Measurements from ENCODE around the gene GPRIN3. TPM values are rescaled to one million over a fixed set of nuclear protein-coding genes. Genes with fewer than 3 reads are reported as not detected.
A peak's percentile ranks its signal among the peaks of the same experiment; 100 is the strongest.

GPRIN3 gene
- total RNA-seq, 2 donors from 2014 or later = 16.6 to 21.1 TPM

- intact Hi-C loops (cut with DNase I, micrococcal nuclease) = no loop called here
- ATAC-seq (peak; percentile 15), DNase-seq (no peak)
These were observed 10.7 kb downstream of the GPRIN3 start for GRCh38 chr4:89296896-89297295.

- no peak for DNase-seq
- intact Hi-C loops (cut with DNase I, micrococcal nuclease) = no loop called here
- ATAC-seq = peak; percentile 75
These were observed 11.2 kb downstream of the GPRIN3 start for GRCh38 chr4:89296399-89296798.

DNA sequence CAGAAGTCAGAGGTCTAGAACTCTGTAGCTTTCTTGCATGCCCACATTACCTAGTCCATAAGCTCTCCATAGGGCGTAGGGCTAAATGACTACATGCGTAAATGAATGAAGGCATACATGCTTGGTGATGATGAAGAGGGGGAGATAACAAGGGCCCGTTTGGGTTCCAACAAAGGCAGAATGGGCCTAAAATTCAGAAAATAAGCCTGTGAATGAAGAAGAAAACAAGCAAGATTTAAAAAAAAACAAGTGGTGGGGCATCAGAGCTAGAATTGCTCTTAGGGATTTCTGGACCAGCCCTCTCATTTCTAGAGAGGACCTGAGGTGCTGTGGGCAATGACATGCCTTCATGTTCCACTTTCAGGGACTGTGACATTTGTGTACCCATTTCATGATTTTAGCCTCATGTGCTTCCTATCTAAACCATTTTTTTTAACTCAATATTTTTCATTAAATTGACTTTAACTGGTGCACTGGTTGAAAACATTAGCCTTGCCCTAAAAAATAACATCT, 12.1 kb downstream of the GPRIN3 start:
- intact Hi-C loops (cut with DNase I, micrococcal nuclease) = no loop called here
- ATAC-seq (no peak), DNase-seq (no peak)

DNA sequence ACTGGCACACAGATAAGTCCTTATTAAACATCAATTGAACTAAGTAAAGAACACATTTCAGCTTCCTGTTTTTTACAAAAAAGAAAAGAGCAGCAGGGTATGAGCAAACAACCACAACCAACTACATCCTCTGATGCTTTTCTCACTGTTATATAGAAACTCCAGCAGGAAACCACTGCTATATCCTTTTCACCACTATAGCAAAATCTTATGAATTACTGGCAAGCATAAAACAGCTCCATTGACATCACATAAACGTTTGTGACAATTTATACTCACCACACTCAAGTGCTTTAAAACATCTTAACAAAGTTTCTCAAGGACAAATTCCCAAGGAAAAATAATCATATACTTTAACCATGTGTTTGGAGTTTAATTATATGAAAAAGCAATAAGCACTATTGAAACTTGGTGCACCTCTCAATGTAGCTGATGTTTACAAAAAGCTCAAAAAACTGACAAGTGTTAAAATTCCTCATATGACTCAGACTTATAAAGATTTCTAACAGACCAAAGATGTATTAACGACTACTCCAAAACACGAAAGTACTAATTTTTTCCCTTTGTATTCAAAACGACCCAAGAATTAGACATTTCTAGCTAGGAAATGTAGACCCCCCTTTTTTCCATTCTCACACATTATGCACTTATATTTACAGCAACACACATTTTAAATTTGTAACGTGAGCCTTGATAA, 12.9 kb downstream of the GPRIN3 start:
- intact Hi-C loops (cut with DNase I, micrococcal nuclease) = no loop called here
- no peak for DNase-seq

DNA sequence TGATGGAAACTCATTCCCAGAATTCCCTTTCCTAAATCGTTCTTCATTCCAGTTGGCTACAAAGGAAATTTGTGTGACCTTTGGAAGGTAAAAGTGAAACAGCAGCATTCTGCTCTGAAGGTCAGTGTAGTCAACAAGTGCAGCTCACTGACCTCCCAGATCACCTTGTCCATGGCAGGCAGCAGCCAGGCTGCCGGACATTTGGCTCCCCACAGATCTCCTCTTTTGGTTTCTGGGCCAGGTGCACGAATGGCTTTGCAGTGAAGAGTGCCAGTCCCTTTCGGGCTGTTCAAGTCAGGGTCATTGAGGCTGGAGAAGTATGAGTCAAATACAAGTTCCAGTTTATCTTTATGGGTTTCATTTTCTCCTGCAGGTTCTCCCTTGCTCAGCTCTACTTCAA, 14.3 kb downstream of the GPRIN3 start:
- no peak for ATAC-seq
- DNase-seq = no peak
- intact Hi-C loops (cut with DNase I, micrococcal nuclease) = no loop called here

More for the DNA sequence above, 12.9 kb downstream of the GPRIN3 start:
- ATAC-seq = no peak

- DNase-seq (no peak), ATAC-seq (no peak)
- intact Hi-C loops (cut with DNase I, micrococcal nuclease) = no loop called here
These were observed 16.7 kb downstream of the GPRIN3 start for GRCh38 chr4:89290727-89291516.

GRCh38 chr4:89289312-89289711, 18.3 kb downstream of the GPRIN3 start:
- intact Hi-C loops (cut with DNase I, micrococcal nuclease) = no loop called here
- ATAC-seq (no peak), DNase-seq (no peak)

DNA sequence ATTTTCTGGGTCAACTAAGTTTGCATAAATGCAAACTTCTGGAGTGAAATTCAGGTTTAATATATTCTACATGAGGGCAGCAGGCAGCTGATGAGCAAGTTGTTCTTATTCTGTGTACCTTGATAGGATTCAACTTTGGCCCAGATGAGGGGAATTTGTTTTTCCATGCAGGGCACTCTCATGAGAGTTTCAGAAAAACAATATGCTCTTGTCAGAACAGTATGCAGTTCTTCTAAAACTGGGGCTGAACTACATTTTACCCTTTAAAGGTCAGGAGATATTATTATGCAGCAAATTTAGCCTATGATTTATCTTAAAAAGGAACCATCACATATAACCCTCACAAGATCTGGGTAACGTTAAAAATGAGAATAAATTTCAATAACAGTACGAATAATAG, 19.2 kb downstream of the GPRIN3 start:
- no peak for DNase-seq
- no peak for ATAC-seq

GRCh38 chr4:89287945-89288344, 19.7 kb downstream of the GPRIN3 start:
- ATAC-seq = no peak
- intact Hi-C loops (cut with DNase I, micrococcal nuclease) = no loop called here
- no peak for DNase-seq

More for the DNA sequence above, 19.2 kb downstream of the GPRIN3 start:
- intact Hi-C loops (cut with DNase I, micrococcal nuclease) = no loop called here

DNA sequence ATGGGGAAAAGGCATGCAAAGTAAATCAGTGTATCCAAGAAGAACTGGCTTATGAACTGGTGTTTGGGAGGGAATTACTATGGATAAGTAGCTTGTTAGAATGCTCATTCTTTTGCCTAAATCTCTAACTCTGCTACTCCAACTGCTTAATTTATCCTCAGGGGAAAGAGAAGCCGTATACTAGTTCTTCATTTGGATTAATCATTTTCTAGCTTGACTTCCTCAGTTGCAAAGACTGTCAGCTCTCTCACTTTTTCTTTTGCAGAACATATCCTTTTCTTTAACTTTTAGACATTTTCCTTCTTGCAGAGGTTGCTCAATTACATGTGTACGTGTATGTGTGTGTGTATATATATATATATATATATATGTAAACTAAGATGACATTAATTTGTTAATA, 21.9 kb downstream of the GPRIN3 start:
- intact Hi-C loops (cut with DNase I, micrococcal nuclease) = no loop called here
- ATAC-seq (no peak), DNase-seq (no peak)

DNA sequence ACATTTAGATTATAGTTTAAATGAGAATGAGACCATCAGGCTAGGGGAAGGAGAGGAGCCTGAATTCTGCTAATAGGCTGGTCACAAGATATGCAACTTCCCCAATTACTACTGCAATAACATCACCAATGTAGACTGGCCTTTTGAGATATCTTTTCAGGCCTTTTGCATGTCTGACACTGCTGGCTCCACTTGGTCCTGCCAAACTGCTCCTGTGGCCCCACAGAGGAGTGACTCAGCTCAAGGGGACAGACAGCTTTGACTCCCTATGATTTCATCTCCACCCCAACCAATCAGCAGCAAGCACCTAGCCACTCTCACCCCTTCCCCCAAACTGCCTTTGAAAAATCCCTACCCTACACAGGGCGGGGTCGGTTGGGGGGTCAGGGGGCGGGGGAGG, 22.8 kb downstream of the GPRIN3 start:
- peak; percentile 10 for ATAC-seq
- DNase-seq = no peak
- intact Hi-C loops (cut with DNase I, micrococcal nuclease) = no loop called here

DNA sequence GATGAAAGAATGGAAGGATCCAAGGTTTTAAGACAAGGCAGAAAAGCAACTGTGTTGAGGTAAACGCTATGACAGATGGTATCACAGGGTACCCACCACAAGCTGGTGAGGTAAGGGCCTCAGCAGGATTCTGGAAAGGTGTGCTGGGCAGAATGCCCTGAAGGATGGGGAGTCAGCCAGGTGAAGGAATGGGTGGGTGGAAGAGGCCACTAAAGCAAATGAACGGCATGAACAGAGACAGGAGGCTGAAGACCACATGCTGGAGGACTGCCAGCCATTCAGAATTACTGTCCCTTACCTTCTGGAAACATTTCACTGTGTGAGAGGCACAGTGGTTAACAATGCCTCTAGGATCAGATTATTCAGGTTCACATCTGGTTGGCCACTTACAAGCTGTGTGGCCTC, 23.6 kb downstream of the GPRIN3 start:
- intact Hi-C loops (cut with DNase I, micrococcal nuclease) = no loop called here
- DNase-seq (no peak), ATAC-seq (peak; percentile 2)

DNA sequence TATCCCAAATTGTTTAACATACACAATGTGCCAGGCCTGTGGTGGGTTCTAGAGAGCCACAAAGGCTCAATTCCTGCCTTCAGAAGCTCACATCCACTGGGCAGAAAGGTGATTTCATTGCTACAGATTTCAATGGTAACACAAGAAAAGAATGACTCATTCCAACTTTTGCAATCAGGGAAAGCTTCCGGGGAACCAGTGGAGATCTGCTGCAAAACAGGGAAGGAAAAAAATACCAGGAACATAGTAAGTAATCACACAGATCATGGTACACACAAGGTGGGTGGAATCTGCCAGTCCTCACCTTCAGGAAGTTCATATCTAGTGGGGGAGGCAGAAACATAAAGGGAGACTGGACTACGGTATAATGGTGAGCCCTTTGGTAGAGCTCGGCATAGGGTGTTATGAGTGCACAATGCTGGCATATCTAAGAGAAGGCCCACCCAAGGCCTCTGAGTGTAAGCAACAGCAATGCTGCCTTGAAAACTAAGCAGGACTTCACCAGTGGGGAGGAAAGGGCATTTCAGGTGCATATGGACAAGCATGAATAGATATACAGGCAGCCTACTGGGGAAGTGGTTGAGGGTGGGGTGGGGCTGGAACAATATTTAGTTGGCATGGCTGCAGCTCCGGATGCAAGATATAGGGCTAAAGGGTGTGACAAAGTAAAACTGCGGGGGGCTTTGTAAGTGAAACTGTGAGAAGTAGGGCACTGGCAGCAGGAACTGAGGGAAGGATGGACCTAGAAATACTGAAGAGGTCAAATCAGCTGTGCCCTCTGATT, 24.2 kb downstream of the GPRIN3 start:
- intact Hi-C loops (cut with DNase I, micrococcal nuclease) = no loop called here
- ATAC-seq (peak; percentile 89), DNase-seq (peak; percentile 49 to 52)

DNA sequence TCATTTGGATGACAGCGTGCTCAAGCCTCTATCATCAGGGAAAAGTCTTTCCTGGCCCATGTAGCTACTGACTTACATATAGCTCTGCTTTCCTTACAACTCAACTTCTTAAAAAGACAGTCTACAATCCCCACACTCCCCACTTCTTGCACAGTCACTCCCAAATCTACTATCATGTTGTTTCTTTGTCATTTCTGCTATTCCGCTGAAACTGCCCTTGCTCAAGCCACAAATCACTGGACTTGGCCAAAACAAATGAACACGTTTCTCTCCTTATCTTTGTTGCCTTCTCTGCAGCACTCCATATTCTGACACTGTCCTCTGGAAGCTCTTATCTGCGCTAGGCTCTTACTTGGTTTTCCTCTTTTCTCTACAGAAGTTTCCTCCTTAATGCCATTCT, 28.2 kb downstream of the GPRIN3 start:
- no peak for DNase-seq
- ATAC-seq = no peak
- intact Hi-C loops (cut with DNase I, micrococcal nuclease) = no loop called here

DNA sequence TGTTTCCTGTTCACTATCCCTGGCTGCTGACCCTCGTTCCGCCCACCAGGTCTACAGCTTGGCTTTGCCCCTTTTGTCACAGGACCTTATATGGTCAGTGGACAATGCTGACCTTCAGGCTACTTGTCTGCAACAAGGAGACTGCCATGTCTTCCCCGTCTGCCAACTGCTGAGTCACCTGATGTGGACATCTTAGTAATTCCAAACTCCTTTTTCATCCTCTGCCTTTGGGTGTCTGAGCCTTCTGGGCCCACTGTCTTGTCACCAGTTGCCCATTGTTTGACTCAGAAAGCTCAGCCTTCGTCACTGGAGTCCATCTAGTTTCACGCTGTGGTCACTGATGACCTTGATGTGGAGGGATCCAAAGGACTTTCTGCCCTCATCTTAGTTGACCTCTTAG, 30.2 kb downstream of the GPRIN3 start:
- intact Hi-C loops (cut with DNase I, micrococcal nuclease) = no loop called here
- no peak for DNase-seq
- ATAC-seq = no peak

DNA sequence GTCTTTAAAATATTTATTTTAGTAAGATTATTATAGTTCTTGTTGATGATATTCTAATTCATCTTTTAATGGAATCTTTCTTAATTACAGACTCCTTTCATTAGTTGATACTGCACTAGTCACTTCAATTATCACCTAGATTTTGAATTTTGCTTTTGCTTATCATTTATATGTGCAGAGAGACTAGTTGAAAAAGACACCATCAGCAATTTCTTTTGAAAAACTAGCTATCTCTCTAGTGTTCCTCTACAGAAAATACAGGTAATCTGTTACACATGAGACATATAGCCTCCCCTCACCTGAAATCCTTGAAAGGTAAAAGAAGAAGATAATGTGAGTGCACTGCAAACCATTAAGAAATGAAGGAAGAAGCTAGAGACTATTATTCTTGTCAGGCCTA, 31.3 kb downstream of the GPRIN3 start:
- intact Hi-C loops (cut with DNase I, micrococcal nuclease) = no loop called here
- ATAC-seq (no peak), DNase-seq (no peak)

DNA sequence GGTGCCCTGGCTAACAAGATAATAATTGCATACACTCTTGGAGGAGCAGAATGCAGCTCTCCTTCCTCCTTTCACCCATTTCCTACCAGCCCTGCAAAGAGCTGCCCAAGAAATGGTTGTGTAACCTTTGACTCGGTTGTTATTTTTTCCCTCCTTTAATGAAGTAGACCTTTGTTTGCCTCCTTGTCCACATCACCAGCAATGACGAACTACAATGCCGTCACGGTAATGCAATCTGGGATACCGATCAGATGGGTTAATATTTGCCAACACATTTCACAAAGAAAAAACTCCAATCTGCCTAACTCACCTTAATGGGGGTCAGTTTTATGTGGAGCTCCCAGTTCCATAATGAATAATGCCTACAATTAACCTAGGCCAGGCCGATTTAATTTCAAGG, 32.0 kb downstream of the GPRIN3 start:
- intact Hi-C loops (cut with DNase I, micrococcal nuclease) = no loop called here
- no peak for DNase-seq
- ATAC-seq = peak; percentile 75

DNA sequence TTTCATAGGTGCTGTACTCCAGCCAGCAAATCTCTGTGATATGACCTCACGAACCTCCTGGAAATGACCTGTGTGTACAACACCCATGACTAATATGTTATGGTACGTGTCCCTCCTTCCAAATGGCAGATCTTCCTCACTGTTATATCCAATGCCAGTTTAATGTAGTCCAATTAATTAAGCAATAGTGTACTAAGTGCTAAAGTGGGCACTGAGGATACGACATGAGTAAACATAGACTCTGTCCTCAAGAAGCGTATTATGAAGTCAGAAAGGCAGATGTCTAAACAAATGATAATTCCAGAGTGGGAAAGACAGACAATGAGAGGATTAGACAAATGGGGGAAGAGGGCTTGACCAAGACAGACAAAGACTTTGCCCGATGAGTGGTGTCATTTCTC, 33.9 kb downstream of the GPRIN3 start:
- peak; percentile 25 for ATAC-seq
- intact Hi-C loops (cut with DNase I, micrococcal nuclease) = no loop called here
- no peak for DNase-seq

GRCh38 chr4:89270792-89271191, 36.8 kb downstream of the GPRIN3 start:
- ATAC-seq (no peak), DNase-seq (no peak)
- intact Hi-C loops (cut with DNase I, micrococcal nuclease) = no loop called here
